BJ (cell line): ENCODE measurements around the gene CALR. TPM values are rescaled to one million over a fixed set of nuclear protein-coding genes. Genes with fewer than 3 reads are reported as not detected.

ENCODE experiments used
- CTCF ChIA-PET: fragments of 350-600 bp; formaldehyde crosslinking; extraction: SDS; loops from one replicate; lab custom pipeline; 2021; ENCODE audit warnings: antibody characterized with exemption, inconsistent platforms; lab: Yijun Ruan, JAX
- POLR2A ChIA-PET: fragments of 300-600 bp; sonication (Branson Sonifier 250); formaldehyde crosslinking; extraction: SDS; loops from one replicate; lab custom pipeline; 2021; ENCODE audit warnings: antibody characterized with exemption; lab: Charles Lee
- DNase-seq: peaks from one replicate; pipeline ENCODE4 v3.0.0-alpha.2; 2011; ENCODE audit warnings: low read depth
- H3K27me3 ChIP-seq: 2 replicates; pipeline ENCODE4 v1.6.0; 2011; ENCODE audit warnings: low read length; ENCODE audit not compliant: control insufficient read depth, insufficient read depth
- H3K36me3 ChIP-seq: 2 replicates; pipeline ENCODE4 v1.5.1; 2011; ENCODE audit warnings: low read length; ENCODE audit not compliant: control insufficient read depth, insufficient read depth
- H3K4me3 ChIP-seq: 2 replicates; pipeline ENCODE4 v1.5.1; 2011; ENCODE audit warnings: low read depth, mild to moderate bottlenecking, control low read depth, low read length
- polyA plus RNA-seq: library from polyadenylated mRNA; depleted of rRNA; stranded (reverse); fragments of >200 nt; gene quantifications from 2 replicates; pipeline ENCODE4 v1.2.3, GENCODE V29; 2011
- TF ChIP-seq, protein P1 (sequence below): IDR thresholded peaks from 2 replicates; pipeline ENCODE4 v1.5.1; 2011; ENCODE audit warnings: low read depth, mild to moderate bottlenecking, control low read depth, inconsistent platforms, low read length, moderate library complexity; ENCODE audit not compliant: insufficient read depth

The CALR gene
- polyA plus RNA-seq, 1 experiment: 1,647 TPM

- ChIA-PET CTCF (interaction anchor here (0.6 to 6.0 kb wide), 80 partner anchors 11 to 771 kb away, joined by 3 to 113 read pairs (median 4); partner anchors contain the start of genes CALR, DNASE2, FARSA and GADD45GIP1), POLR2A (no interaction called here)
- DNase-seq: no peak
- no peaks in the 10 kb centered on the region for H3K36me3 ChIP-seq
- H3K27me3 ChIP-seq: no peaks in the 10 kb centered on the region
- H3K4me3 ChIP-seq: peak overlapping the region; percentile 38
- TF ChIP-seq, protein P1, sequence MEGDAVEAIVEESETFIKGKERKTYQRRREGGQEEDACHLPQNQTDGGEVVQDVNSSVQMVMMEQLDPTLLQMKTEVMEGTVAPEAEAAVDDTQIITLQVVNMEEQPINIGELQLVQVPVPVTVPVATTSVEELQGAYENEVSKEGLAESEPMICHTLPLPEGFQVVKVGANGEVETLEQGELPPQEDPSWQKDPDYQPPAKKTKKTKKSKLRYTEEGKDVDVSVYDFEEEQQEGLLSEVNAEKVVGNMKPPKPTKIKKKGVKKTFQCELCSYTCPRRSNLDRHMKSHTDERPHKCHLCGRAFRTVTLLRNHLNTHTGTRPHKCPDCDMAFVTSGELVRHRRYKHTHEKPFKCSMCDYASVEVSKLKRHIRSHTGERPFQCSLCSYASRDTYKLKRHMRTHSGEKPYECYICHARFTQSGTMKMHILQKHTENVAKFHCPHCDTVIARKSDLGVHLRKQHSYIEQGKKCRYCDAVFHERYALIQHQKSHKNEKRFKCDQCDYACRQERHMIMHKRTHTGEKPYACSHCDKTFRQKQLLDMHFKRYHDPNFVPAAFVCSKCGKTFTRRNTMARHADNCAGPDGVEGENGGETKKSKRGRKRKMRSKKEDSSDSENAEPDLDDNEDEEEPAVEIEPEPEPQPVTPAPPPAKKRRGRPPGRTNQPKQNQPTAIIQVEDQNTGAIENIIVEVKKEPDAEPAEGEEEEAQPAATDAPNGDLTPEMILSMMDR: peak; percentile 84
Observed at GRCh38 chr19:12965017-12965811, 26.8 kb downstream of the CALR start.

DNA sequence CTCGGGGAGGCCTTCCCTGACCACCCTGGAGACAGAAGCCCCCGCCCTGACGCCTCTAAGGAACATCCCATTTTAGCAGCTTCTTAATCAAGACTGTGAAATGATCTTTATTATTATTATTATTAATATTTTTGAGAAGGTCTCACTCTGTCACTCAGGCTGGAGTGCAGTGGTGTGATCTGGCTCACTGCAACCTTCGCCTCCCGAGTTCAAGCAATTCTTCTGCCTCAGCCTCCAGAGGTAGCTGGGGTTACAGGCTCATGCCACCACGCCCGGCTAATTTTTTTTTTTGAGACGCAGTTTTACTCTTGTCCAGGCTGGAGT lies 27.4 kb downstream of the CALR start:
- DNase-seq: no peak
- no peak overlapping the region; the same call in 1 of the 2 replicates for H3K4me3 ChIP-seq
- CTCF ChIA-PET: interaction anchor here (0.7 to 6.0 kb wide), 78 partner anchors 11 to 770 kb away, joined by 3 to 113 read pairs (median 4); partner anchors contain the start of genes CALR, DNASE2, FARSA and GADD45GIP1
- TF ChIP-seq, protein P1: no peak
- POLR2A ChIA-PET: interaction anchor here (0.5 kb wide), 1 partner anchor 23 kb away, joined by 3 read pairs; no protein-coding TSS in a partner anchor
- no peaks in the 10 kb centered on the region for H3K27me3 ChIP-seq
- H3K36me3 ChIP-seq: no peaks in the 10 kb centered on the region

GRCh38 chr19:12967907-12968306 lies 29.5 kb downstream of the CALR start:
- no peak overlapping the region for H3K4me3 ChIP-seq
- no peaks in the 10 kb centered on the region for H3K27me3 ChIP-seq
- H3K36me3 ChIP-seq: no peaks in the 10 kb centered on the region
- DNase-seq: no peak
- ChIA-PET POLR2A (no interaction called here), CTCF (interaction anchor here (0.6 to 6.0 kb wide), 3 partner anchors 9 to 799 kb away, joined by 3 to 113 read pairs (median 5); partner anchors contain the start of gene LYL1)
- TF ChIP-seq, protein P1: no peak

DNA sequence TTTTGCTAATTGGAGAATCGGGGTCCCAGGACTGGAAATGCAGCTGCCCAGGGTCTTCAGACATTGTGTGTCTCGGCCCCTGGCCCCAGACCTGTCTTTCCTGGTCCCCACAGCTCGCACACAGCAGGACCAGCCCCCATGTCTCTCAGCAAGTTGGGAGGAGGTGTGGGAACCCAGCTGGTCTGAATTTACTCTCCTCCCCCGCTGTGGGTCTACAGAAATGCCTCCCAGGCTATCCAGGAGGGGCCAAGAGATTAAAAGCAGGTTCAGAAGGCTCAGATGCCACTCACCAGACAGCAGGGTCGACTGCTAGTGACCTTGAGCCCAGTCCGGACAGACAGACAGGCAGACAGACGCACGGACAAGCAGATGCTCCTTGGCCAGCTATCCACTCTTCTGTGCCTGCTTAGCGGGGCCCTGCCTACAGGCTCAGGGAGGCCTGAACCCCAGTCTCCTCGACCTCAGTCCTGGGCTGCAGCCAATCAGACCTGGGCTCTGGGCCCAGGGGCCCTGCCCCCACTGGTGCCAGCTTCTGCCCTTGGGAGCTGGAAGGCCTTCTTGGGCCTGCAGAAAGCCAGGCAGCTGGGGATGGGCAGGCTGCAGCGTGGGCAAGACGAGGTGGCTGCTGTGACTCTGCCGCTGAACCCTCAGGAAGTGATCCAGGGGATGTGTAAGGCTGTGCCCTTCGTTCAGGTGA lies 31.0 kb downstream of the CALR start, which contains the start of gene DAND5:
DAND5 (plus strand) TSS at position 285 of the 697 bp plus-strand sequence; CDS start at position 370, 85 bp downstream.
- H3K4me3 ChIP-seq: no peak within 1 kb of the TSS
- ChIA-PET CTCF (interaction anchor here (1.0 to 1.4 kb wide), 3 partner anchors 8 to 293 kb away, joined by 3 to 4 read pairs (median 3); no protein-coding TSS in a partner anchor), POLR2A (interaction anchor here (0.7 kb wide), 1 partner anchor 870 kb away, joined by 13 read pairs; no protein-coding TSS in a partner anchor)
- no peaks in the 10 kb centered on the region for H3K36me3 ChIP-seq
- TF ChIP-seq, protein P1: no peak
- no peak for DNase-seq
- no peaks in the 10 kb centered on the region for H3K27me3 ChIP-seq
